AG04449 (cell line): ENCODE data around the gene RSBN1L.

Experiments used
- CTCF ChIA-PET: fragments of 350-600 bp; formaldehyde crosslinking; extraction: SDS; loops from one replicate; lab custom pipeline; 2021; ENCODE audit warnings: antibody characterized with exemption; lab: Yijun Ruan, JAX
- POLR2A ChIA-PET: fragments of 400-600, 350-600 bp; formaldehyde crosslinking; extraction: SDS; loops from one replicate; lab custom pipeline; 2020; ENCODE audit warnings: antibody characterized with exemption, inconsistent platforms; lab: Yijun Ruan, JAX
- DNase-seq: peaks from one replicate; pipeline ENCODE4 v3.0.0-alpha.2; 2010; ENCODE audit warnings: low read depth, low spot score
- H3K4me3 ChIP-seq: 2 replicates; pipeline ENCODE4 v1.5.1; 2011; ENCODE audit warnings: low read depth, mild to moderate bottlenecking, control low read depth, low read length
- CTCF ChIP-seq: IDR thresholded peaks from one replicate; pipeline ENCODE4 v1.5.1; 2011; ENCODE audit warnings: mild to moderate bottlenecking, moderate library complexity, low read length, control low read depth, inconsistent platforms; ENCODE audit not compliant: insufficient read depth; ENCODE audit errors: missing control alignments

The RSBN1L gene

GRCh38 chr7:77747718-77748117 is 51.5 kb downstream of the RSBN1L start:
- POLR2A ChIA-PET, result no interaction called here

GRCh38 chr7:77752016-77752415 is 55.8 kb downstream of the RSBN1L start:
- no peak for TF ChIP-seq CTCF
- H3K4me3 ChIP-seq, result no peak overlapping the region
- POLR2A ChIA-PET, result no interaction called here
- CTCF ChIA-PET, result interaction anchor here (1.2 to 1.3 kb wide), 2 partner anchors 7 to 100 kb away, joined by 3 to 6 read pairs; no protein-coding TSS in a partner anchor
- no peak for DNase-seq

More at GRCh38 chr7:77747718-77748117, 51.5 kb downstream of the RSBN1L start:
- DNase-seq, result no peak
- no peak overlapping the region for H3K4me3 ChIP-seq
- no peak for TF ChIP-seq CTCF
- CTCF ChIA-PET, result interaction anchor here (1.8 to 6.3 kb wide), 3 partner anchors 9 to 96 kb away, joined by 6 to 33 read pairs (median 11); no protein-coding TSS in a partner anchor

GRCh38 chr7:77753173-77753572 is 56.9 kb downstream of the RSBN1L start:
- DNase-seq, result no peak
- ChIA-PET CTCF (interaction anchor here (1.5 to 2.2 kb wide), 2 partner anchors 9 to 102 kb away, joined by 4 to 19 read pairs; no protein-coding TSS in a partner anchor), POLR2A (no interaction called here)
- H3K4me3 ChIP-seq, result no peak overlapping the region
- TF ChIP-seq CTCF, result no peak

- no peak for DNase-seq
- TF ChIP-seq CTCF, result no peak
- H3K4me3 ChIP-seq, result no peak overlapping the region
- ChIA-PET CTCF (interaction anchor here (0.9 to 3.3 kb wide), 6 partner anchors 10 to 179 kb away, joined by 3 to 39 read pairs (median 4); no protein-coding TSS in a partner anchor), POLR2A (no interaction called here)
Measured at GRCh38 chr7:77757589-77757988, 61.3 kb downstream of the RSBN1L start.

DNA sequence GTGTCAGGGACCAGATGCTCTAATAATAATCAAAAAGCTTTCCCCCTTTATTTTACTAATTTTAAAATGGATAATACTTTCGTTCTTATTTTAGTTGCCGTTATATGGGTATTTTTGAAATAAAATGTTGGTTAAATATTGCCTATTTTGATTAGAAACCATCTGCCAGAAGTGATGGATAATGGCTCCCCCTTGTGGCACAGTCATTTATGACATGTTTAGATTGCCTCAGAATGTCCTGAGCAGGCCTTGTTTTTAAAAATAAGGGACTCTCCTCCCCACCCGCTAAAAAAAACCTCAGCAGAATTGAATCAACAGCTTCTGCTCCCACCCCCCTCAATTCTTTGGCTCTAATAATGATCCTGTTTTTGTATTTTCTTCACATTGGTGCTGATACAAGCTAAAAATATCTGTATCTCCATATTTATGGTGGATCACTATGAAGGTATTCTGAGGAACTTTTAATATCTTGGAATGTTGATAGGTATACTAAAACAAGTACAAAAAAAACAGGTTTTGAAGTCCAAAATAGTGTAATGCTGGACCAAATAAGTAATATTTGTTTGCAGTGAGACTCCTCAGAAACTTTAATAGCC is 63.1 kb downstream of the RSBN1L start:
- ChIA-PET POLR2A (no interaction called here), CTCF (interaction anchor here (0.6 to 3.7 kb wide), 53 partner anchors 8 to 512 kb away, joined by 3 to 203 read pairs (median 4); no protein-coding TSS in a partner anchor)
- no peak for DNase-seq

More for the DNA sequence above, 63.1 kb downstream of the RSBN1L start:
- peak; percentile 60 for TF ChIP-seq CTCF
- H3K4me3 ChIP-seq, result no peak overlapping the region
